Choroid plexus epithelial cell (primary cell): Measurements from ENCODE around the gene CCNL1.
A peak's percentile ranks its signal among the peaks of the same experiment; 100 is the strongest.

ENCODE experiments used
- DNase-seq: peaks from one replicate; pipeline ENCODE4 v3.0.0-alpha.2; 2010; ENCODE audit warnings: low read depth
- H3K4me3 ChIP-seq: 2 replicates; pipeline ENCODE4 v1.5.1; 2011; ENCODE audit warnings: low read depth, mild to moderate bottlenecking, control low read depth, low read length, moderate library complexity
- TF ChIP-seq, protein P1 (sequence below): conservative IDR thresholded peaks from 2 replicates; pipeline ENCODE4 v1.5.1; 2011; ENCODE audit warnings: low read depth, mild to moderate bottlenecking, control low read depth, inconsistent platforms, low read length, moderate library complexity

CCNL1 gene

DNA sequence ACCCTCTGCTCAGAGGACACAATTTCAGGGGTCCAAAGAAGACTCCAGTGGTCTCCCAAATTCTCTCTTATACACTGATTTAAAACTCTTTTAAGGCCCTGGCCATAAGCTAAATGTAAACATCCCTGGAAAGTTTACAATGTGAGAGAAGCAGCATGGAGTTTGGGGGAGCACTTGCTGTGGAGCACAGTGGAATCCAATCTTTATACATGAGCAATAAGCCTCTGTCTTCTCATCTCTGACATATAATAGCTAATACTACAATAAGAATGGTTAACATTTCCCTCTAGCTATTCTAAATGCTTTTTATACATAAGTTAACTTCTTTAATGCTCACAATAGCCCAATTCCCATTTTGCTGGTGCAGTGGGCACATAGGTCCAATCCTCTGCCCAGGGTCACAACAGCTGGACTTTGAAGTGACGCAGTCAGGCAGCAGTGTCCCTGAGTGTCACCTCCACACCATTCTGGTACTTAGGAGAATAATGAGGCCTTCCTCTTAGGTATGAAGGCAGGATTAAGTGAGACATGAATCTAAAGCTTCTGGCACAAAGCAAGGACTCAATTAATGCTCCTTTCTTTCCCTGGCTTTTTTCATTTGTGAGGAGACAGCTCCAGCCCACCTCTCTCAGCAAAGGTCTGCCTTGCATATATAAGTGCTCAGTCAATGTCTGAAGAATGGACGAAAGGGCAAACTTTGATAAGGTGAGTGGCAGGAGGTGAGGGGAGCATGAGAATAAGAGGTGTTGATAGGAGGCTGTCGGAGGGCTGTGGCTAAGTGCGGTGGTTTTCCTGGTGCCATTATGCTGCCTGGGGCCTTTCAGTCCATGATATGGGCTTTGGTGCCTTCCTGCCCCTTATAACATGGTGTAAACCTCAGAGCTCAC is 26.3 kb downstream of the CCNL1 start:
- TF ChIP-seq, protein P1, sequence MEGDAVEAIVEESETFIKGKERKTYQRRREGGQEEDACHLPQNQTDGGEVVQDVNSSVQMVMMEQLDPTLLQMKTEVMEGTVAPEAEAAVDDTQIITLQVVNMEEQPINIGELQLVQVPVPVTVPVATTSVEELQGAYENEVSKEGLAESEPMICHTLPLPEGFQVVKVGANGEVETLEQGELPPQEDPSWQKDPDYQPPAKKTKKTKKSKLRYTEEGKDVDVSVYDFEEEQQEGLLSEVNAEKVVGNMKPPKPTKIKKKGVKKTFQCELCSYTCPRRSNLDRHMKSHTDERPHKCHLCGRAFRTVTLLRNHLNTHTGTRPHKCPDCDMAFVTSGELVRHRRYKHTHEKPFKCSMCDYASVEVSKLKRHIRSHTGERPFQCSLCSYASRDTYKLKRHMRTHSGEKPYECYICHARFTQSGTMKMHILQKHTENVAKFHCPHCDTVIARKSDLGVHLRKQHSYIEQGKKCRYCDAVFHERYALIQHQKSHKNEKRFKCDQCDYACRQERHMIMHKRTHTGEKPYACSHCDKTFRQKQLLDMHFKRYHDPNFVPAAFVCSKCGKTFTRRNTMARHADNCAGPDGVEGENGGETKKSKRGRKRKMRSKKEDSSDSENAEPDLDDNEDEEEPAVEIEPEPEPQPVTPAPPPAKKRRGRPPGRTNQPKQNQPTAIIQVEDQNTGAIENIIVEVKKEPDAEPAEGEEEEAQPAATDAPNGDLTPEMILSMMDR: no peak
- H3K4me3 ChIP-seq: no peak overlapping the region
- no peak for DNase-seq

DNA sequence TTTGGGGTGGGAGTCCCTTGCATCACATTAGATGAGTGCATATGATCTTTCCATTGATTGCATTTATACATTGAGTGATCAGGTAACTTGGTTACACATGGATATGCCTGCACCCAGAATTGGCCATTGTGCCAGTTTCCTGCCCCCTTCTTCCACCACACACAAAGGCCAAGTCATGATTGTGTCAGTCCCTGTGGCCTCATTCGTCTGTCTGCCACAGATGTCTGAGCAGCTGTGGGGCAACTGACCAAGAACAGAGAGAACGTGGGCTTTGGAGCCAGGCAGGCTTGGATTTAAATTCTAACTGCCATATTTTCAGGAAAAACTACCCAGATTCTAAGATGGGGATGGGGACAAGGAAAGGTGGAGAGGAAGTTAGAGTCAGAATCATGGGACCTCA is 27.0 kb downstream of the CCNL1 start:
- DNase-seq: no peak
- TF ChIP-seq, protein P1: no peak
- H3K4me3 ChIP-seq: no peak overlapping the region

DNA sequence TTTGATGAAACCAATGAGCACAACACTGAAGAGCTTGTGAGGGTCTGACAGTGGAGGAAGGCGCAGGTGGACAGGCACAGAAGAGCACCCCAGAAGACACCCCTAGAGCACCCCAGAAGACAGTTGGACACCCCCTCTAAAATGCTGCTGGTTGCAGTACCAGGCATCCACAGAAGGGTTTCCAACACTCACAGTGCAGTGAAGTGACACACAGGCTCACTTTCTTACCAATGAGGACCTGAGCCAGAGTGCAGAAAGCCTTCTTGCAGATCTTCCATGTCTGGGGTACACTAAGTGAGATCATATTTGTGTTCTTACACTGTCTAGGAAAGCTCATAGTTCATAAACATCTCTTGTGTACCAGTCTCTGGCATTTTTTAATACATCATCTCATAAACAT is 27.6 kb downstream of the CCNL1 start:
- H3K4me3 ChIP-seq: no peak overlapping the region
- TF ChIP-seq, protein P1: peak; percentile 1
- no peak for DNase-seq

DNA sequence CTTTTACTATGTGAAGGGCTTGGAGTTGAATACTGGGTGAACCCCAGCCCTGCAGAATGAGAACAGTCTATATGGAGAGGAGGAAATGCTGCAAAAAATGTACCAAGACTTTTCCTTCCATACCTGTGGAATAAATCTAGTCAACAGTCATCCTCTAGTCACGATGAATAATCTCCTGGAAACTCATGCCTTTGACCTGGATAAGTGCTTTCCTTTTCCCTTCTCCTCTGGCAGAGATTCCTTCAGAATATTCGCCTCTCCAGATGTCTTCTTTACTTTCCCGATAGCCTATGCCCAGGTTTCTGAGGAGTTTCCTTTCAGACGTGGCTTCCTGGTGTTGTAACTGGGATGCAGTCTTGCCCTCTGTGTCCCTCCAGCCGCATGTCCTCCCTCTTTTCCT is 28.1 kb downstream of the CCNL1 start:
- DNase-seq: no peak
- no peak overlapping the region for H3K4me3 ChIP-seq
- TF ChIP-seq, protein P1: no peak

DNA sequence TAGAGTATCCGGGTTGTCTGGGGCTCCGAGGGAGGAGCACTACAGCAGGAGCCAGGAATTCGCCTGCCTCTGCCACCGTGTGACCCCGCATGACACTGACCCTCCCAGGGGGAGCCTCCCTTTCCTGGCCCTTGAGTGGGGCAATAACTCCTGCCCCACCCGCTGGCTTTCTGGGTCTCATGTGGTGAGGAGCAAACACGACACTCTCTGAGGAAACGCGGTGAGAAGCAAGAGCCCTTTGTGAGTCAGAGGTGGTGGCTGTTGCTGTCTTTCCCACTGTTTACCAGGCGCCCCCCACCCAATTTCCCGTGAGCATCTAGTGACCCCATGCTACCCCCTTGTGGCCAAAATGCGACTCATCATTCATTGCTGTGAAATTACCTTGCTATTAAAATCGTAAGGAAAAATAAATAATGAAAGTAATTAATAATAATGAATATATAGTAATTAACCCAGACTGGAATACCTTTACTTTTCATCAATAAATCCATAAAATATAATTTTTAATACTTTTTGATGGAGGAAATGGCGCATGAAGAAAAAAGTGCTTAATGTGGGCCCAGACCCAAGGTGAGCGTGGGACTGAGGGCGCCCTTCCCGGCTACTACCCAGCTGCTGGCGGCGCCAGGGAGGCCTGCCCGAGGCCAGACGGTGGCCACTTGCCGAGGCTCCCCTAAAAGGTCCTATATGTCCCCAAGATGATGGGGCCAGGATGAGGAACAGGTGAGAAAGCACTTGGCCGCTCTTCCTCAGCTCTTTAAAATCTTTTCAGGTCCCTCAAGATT is 29.3 kb downstream of the CCNL1 start:
- H3K4me3 ChIP-seq: peak overlapping the region; percentile 28
- TF ChIP-seq, protein P1: peak; percentile 81
- DNase-seq: peak; percentile 78

DNA sequence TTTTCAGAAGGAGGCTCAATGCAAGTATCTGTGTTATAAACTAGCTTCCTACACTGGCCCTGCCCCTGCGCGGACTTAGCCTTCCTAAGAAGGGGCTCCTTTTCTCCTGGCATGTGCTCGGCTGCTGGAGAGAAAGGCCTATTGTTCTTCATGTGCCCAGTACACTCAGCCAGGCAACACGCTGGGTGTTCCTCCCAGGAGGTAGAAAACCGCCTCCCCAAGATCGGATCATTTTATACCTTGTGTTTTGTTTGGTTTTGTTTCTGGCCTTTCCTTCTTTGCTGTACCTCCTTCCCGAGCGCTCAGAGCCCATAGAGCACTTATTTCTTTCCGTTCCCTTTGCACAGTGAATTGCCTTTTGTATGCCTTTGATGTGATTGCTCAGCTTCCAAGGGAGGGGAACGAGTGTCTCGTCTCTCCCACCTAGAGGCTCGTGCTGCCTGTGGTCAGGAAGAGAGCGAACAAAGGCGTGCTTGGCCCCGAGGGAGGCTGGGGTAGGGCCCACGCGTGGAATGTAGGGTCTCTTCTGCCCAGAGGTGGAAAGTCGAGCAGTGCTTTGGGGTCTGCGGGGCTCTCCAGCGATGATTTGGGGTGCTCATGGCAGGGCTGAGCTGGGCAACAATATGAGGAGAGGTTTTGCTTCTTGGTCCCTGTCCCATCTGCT is 30.0 kb downstream of the CCNL1 start:
- no peak overlapping the region for H3K4me3 ChIP-seq
- DNase-seq: peak; percentile 66
- TF ChIP-seq, protein P1: no peak
